Mesendoderm (in vitro differentiated cells): Measurements from ENCODE around the gene CCT7.
A peak's percentile ranks its signal among the peaks of the same experiment; 100 is the strongest.

Experiments used
- DNase-seq: peaks from one replicate; pipeline ENCODE4 v3.0.0; 2013
- H2AK5ac ChIP-seq: 2 replicates; pipeline ENCODE4 v1.6.1; 2013; ENCODE audit warnings: low read length, inconsistent platforms
- H2BK120ac ChIP-seq: 2 replicates; pipeline ENCODE4 v1.6.1; 2013; ENCODE audit warnings: low read depth, mild to moderate bottlenecking, low read length, moderate library complexity, mixed read lengths
- H2BK15ac ChIP-seq: replicated peaks from 2 replicates; pipeline ENCODE4 v1.6.1; 2013; ENCODE audit warnings: low read depth, mild to moderate bottlenecking, moderate library complexity
- H2BK5ac ChIP-seq: 2 replicates; pipeline ENCODE4 v1.6.1; 2013; ENCODE audit warnings: low read length, inconsistent platforms
- H3K18ac ChIP-seq: 2 replicates; pipeline ENCODE4 v1.6.1; 2013; ENCODE audit warnings: mild to moderate bottlenecking, low read length, mixed read lengths
- H3K23ac ChIP-seq: one replicate; pipeline ENCODE4 v1.6.1; 2013; ENCODE audit warnings: low read length
- H3K27ac ChIP-seq: 2 replicates; pipeline ENCODE4 v1.5.1; 2013; ENCODE audit warnings: low read depth, mild to moderate bottlenecking, inconsistent platforms, low read length, moderate library complexity
- H3K27me3 ChIP-seq: 2 replicates; pipeline ENCODE4 v1.6.1; 2013; ENCODE audit warnings: low read length, control low read depth, mild to moderate bottlenecking, inconsistent platforms; ENCODE audit not compliant: insufficient read depth, poor library complexity
- H3K36me3 ChIP-seq: 2 replicates; pipeline ENCODE4 v1.6.1; 2013; ENCODE audit warnings: low read length, inconsistent platforms; ENCODE audit not compliant: control insufficient read depth, insufficient read depth
- H3K4ac ChIP-seq: one replicate; pipeline ENCODE4 v1.6.1; 2013; ENCODE audit warnings: low read depth, mild to moderate bottlenecking, low read length, moderate library complexity
- H3K4me1 ChIP-seq: 2 replicates; pipeline ENCODE4 v1.6.1; 2013; ENCODE audit warnings: low read depth, low read length, inconsistent platforms; ENCODE audit not compliant: control insufficient read depth
- H3K4me2 ChIP-seq: 2 replicates; pipeline ENCODE4 v1.6.1; 2013; ENCODE audit warnings: low read length
- H3K4me3 ChIP-seq: 2 replicates; pipeline ENCODE4 v1.5.1; 2013; ENCODE audit warnings: mild to moderate bottlenecking, low read length
- H3K56ac ChIP-seq: one replicate; pipeline ENCODE4 v1.6.1; 2013; ENCODE audit warnings: low read length
- H3K79me1 ChIP-seq: 2 replicates; pipeline ENCODE4 v1.6.1; 2013; ENCODE audit warnings: low read length, inconsistent platforms
- H3K79me2 ChIP-seq: 2 replicates; pipeline ENCODE4 v1.6.1; 2013; ENCODE audit warnings: mild to moderate bottlenecking, low read length; ENCODE audit not compliant: control insufficient read depth, insufficient read depth
- H3K9ac ChIP-seq: 2 replicates; pipeline ENCODE4 v1.6.1; 2013; ENCODE audit warnings: low read length, inconsistent platforms
- H4K5ac ChIP-seq: one replicate; pipeline ENCODE4 v1.6.1; 2013; ENCODE audit warnings: low read length
- H4K8ac ChIP-seq: one replicate; pipeline ENCODE4 v1.6.1; 2013; ENCODE audit warnings: low read depth, mild to moderate bottlenecking, control low read depth, low read length, moderate library complexity
- WGBS: extraction: QIAGEN DNeasy Blood & Tissue Kit; methylation state at CpG from one replicate; pipeline ENCODE4 v1.1.7; 2013; ENCODE audit warnings: low lambda C conversion rate, missing lambda C conversion rate; ENCODE audit not compliant: insufficient coverage; ENCODE audit errors: extremely low coverage; 5-methylcytosine and 5-hydroxymethylcytosine counted together

CCT7 gene

GRCh38 chr2:73210696-73211095 lies 23.4 kb upstream of the CCT7 start:
- Histone ChIP-seq H3K56ac (no peak overlapping the region), H3K18ac (no peak overlapping the region), H2BK15ac (no peak overlapping the region), H3K79me2 (peaks cover 11% of the 10 kb centered on the region), H2AK5ac (no peak overlapping the region), H3K4ac (no peak overlapping the region), H2BK5ac (no peak overlapping the region), H3K79me1 (peaks cover 3% of the 10 kb centered on the region), H3K23ac (no peak overlapping the region), H3K27ac (no peak overlapping the region), H3K4me3 (no peak overlapping the region), H4K8ac (no peak overlapping the region), H3K4me1 (no peaks in the 10 kb centered on the region), H3K4me2 (no peak overlapping the region), H3K9ac (no peak overlapping the region), H4K5ac (no peak overlapping the region), H3K36me3 (no peaks in the 10 kb centered on the region), H3K27me3 (no peaks in the 10 kb centered on the region), H2BK120ac (no peak overlapping the region)
- DNase-seq, result no peak
- no CpG with 5 or more reads among the region's 6 CpGs for WGBS

- Histone ChIP-seq H2BK15ac (no peak overlapping the region), H3K4me3 (no peak overlapping the region), H3K36me3 (no peaks in the 10 kb centered on the region), H3K79me1 (peaks cover 3% of the 10 kb centered on the region), H3K4me2 (no peak overlapping the region), H3K79me2 (peaks cover 11% of the 10 kb centered on the region), H3K18ac (no peak overlapping the region), H2AK5ac (no peak overlapping the region), H3K23ac (no peak overlapping the region), H4K5ac (no peak overlapping the region), H2BK5ac (no peak overlapping the region), H3K27ac (no peak overlapping the region), H3K27me3 (no peaks in the 10 kb centered on the region), H3K4me1 (no peaks in the 10 kb centered on the region), H4K8ac (no peak overlapping the region), H3K56ac (no peak overlapping the region), H3K9ac (no peak overlapping the region), H3K4ac (no peak overlapping the region), H2BK120ac (no peak overlapping the region)
- WGBS, result no CpG with 5 or more reads among the region's 7 CpGs
- no peak for DNase-seq
Measured at GRCh38 chr2:73212098-73212447, 22.0 kb upstream of the CCT7 start.

DNA sequence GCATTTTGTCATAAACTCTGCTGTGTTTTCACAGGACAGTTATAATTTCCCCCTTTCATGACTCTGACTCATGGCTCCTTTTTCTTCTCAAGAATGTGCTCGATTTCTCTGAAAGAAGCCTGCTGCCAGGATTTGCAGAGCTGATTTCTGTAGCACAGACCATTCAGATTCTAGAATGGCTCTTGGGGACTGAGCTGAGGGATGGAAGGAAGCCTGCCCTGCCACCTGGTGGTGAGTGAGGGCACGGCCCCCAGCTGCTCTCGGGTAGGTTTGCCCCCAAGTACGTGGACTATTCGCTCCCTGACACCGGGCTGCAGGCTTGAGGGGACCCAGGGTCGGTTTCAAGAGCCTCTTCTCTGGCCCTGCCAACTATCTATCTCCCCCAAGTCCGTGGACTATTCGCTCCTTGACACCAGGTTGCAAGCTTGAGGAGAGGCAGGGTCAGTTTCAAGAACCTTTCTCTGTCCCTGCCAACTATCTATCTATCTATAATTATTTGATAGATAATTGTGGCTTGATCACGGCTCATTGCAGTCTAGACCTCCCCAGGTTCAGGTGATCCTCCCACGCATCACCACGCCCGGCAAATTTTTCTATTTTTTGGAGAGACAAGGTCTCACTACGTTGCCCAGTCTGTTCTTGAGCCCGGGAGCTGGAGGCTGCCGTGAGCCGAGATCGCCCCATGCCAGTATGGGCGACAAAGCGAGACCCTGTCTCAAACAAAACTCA lies 21.5 kb upstream of the CCT7 start:
- WGBS, result no CpG with 5 or more reads among the region's 20 CpGs
- DNase-seq, result peak; percentile 83
- no peak overlapping the region for H3K18ac ChIP-seq
- no peaks in the 10 kb centered on the region for H3K4me1 ChIP-seq
- H3K4me2 ChIP-seq, result no peak overlapping the region
- no peak overlapping the region for H4K8ac ChIP-seq
- H3K4ac ChIP-seq, result no peak overlapping the region
- no peak overlapping the region for H2AK5ac ChIP-seq
- no peaks in the 10 kb centered on the region for H3K27me3 ChIP-seq
- H3K4me3 ChIP-seq, result no peak overlapping the region
- H3K56ac ChIP-seq, result no peak overlapping the region
- no peak overlapping the region for H2BK5ac ChIP-seq
- H3K36me3 ChIP-seq, result no peaks in the 10 kb centered on the region
- H3K9ac ChIP-seq, result no peak overlapping the region
- peaks cover 11% of the 10 kb centered on the region for H3K79me2 ChIP-seq
- H3K27ac ChIP-seq, result no peak overlapping the region
- H3K79me1 ChIP-seq, result peaks cover 6% of the 10 kb centered on the region
- H3K23ac ChIP-seq, result no peak overlapping the region
- H2BK15ac ChIP-seq, result no peak overlapping the region
- H4K5ac ChIP-seq, result no peak overlapping the region
- no peak overlapping the region for H2BK120ac ChIP-seq

GRCh38 chr2:73214120-73215035 lies 19.7 kb upstream of the CCT7 start, which contains the start of gene SMYD5:
TSS of gene SMYD5 (plus strand) at chr2:73214245. CDS start at chr2:73214267, 22 bp downstream.
- Histone ChIP-seq H3K18ac (peak within 1 kb of the TSS; percentile 57), H3K79me2 (peaks cover 13% of the 10 kb centered on the region), H4K5ac (no peak within 1 kb of the TSS), H2BK120ac (no peak within 1 kb of the TSS), H3K36me3 (no peaks in the 10 kb centered on the region), H3K4me2 (peak within 1 kb of the TSS; percentile 77), H3K9ac (peak within 1 kb of the TSS; percentile 83), H3K56ac (peak within 1 kb of the TSS; percentile 93), H4K8ac (peak within 1 kb of the TSS; percentile 60), H3K27ac (peak within 1 kb of the TSS; percentile 56), H3K4me3 (peak within 1 kb of the TSS; percentile 77), H3K4ac (peak within 1 kb of the TSS; percentile 28), H3K23ac (no peak within 1 kb of the TSS), H3K79me1 (peaks cover 18% of the 10 kb centered on the region), H2BK15ac (no peak within 1 kb of the TSS), H2AK5ac (no peak within 1 kb of the TSS), H2BK5ac (no peak within 1 kb of the TSS), H3K4me1 (no peaks in the 10 kb centered on the region), H3K27me3 (no peaks in the 10 kb centered on the region)
- peak; percentile 91 for DNase-seq
- WGBS, result no CpG with 5 or more reads among the region's 64 CpGs

GRCh38 chr2:73215254-73215653 lies 18.9 kb upstream of the CCT7 start:
- Histone ChIP-seq H3K9ac (peak overlapping the region; percentile 0), H3K79me1 (peaks cover 19% of the 10 kb centered on the region), H4K5ac (no peak overlapping the region), H3K56ac (peak overlapping the region; percentile 2), H2BK120ac (no peak overlapping the region), H2BK5ac (no peak overlapping the region), H3K4me2 (peak overlapping the region; percentile 10), H3K4me1 (no peaks in the 10 kb centered on the region), H3K27me3 (no peaks in the 10 kb centered on the region), H2BK15ac (no peak overlapping the region), H3K79me2 (peaks cover 13% of the 10 kb centered on the region), H3K4me3 (no peak overlapping the region), H3K36me3 (no peaks in the 10 kb centered on the region), H3K18ac (no peak overlapping the region), H4K8ac (no peak overlapping the region), H3K4ac (no peak overlapping the region), H3K27ac (no peak overlapping the region), H3K23ac (no peak overlapping the region), H2AK5ac (no peak overlapping the region)
- no peak for DNase-seq
- no CpG with 5 or more reads among the region's 4 CpGs for WGBS
